ENCODE measurements around the gene TTN.
A peak's percentile ranks its signal among the peaks of the same experiment; 100 is the strongest.

TTN gene

GRCh38 chr2:178819147-178819875, 12.1 kb upstream of the TTN start:
- DNase-seq (ENCODE audit: insufficient read length, low spot score) (no peak), FAIRE-seq (no peak)

GRCh38 chr2:178811901-178812300, 4.7 kb upstream of the TTN start:
- DNase-seq (ENCODE audit: insufficient read length, low spot score) (no peak), FAIRE-seq (no peak)

- FAIRE-seq (no peak), DNase-seq (ENCODE audit: insufficient read length, low spot score) (no peak)
These were observed 3.8 kb upstream of the TTN start for GRCh38 chr2:178811045-178811444.

DNA sequence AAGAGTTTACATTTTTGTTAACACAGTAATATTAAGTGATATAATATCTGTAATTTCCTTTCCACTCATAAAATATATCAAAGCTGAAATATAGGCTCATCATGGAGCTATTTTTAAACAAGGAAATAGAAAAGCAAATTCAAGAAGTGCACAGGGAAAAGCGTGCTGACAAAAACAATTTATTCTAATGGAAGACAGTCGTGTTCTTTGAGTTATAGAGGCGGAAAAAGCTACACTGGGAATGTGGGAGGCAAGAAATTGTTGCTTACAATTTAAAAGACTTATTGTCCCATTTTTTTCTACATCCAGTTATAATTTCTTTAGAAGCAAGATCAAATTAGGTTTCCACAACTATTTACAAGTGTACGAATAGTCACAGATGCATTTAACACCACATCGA, 3.2 kb upstream of the TTN start:
- FAIRE-seq (no peak), DNase-seq (ENCODE audit: insufficient read length, low spot score) (no peak)

DNA sequence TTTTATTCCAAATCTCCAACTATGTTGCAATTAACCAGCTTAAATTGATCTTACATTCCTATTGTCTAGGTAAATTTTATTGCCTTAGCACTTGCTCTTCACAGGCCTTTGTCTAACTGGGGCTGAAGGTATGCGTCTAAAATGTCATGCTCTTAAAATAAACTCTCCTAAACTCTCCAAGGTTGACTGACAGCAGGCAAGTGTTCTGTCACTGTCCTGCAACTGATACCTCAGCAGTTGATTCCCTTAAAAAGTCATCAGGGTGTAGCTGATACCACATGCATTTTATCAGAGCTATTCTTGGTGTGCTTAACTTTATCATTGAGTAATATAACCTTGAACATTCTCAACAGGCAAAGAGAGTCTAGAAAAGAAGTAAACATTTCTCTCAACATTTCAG, 680 bp downstream of the TTN start:
- FAIRE-seq (no peak), DNase-seq (ENCODE audit: insufficient read length, low spot score) (no peak)

DNA sequence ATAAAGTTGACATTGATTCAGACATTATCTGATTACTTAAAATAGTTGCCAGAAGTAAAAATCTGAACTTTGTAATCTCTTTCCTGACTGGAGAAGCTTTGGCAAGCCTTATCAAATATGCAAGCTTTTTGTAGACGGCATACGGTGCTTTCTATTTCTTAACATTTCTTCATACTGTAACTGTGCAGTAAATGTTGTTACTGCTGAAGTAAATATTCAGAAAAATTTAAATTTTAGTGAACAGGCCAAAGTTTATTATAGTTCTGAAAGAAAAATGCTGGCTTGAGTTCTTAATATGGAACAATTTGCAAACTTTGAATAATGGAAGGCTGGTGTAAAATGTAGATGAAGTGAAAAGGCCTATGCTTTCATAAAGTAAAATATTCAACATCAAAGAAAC, 1.8 kb downstream of the TTN start:
- FAIRE-seq (no peak), DNase-seq (ENCODE audit: insufficient read length, low spot score) (no peak)

DNA sequence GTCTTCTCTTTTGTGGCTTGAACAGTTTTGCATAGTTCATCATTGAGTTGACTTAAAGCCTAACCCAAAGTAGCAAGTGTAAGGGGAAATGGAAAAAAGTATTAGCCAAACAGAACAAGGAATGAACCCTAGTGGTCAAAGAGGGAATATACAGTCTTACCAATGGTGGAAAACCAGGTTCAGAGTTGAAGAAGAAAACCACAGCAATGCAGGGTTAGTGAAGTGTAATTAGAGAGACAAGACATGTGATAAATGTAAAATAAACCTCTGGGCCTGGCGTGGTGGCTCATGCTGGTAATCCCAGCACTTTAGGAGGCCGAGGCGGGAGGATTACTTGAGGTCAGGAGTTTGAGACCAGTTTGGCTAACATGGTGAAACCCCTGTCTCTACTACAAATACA, 2.4 kb downstream of the TTN start:
- DNase-seq (ENCODE audit: insufficient read length, low spot score) (peak; percentile 21), FAIRE-seq (no peak)

GRCh38 chr2:178800510-178800909, 6.7 kb downstream of the TTN start:
- FAIRE-seq (no peak), DNase-seq (ENCODE audit: insufficient read length, low spot score) (no peak)

DNA sequence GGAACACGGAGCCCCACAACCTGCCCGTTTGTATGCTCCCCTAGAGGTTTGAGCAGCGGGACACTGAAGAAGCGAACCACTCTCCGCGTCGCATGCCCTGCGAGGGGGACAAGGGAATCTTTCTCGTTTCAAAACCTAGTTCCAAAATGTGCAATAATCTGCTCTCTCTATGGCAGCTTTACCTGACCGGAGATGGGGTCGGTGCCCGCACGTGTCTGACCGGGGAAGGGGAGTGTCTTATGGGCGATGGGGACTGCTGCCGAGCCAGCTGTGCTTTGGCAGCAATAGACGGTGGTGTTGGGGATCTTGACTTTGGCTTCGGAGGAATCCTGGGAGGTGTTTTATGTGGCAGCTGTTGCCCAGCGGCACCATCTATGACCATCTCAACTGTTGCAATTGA, 7.9 kb downstream of the TTN start:
- DNase-seq (ENCODE audit: insufficient read length, low spot score) (no peak), FAIRE-seq (no peak)

DNA sequence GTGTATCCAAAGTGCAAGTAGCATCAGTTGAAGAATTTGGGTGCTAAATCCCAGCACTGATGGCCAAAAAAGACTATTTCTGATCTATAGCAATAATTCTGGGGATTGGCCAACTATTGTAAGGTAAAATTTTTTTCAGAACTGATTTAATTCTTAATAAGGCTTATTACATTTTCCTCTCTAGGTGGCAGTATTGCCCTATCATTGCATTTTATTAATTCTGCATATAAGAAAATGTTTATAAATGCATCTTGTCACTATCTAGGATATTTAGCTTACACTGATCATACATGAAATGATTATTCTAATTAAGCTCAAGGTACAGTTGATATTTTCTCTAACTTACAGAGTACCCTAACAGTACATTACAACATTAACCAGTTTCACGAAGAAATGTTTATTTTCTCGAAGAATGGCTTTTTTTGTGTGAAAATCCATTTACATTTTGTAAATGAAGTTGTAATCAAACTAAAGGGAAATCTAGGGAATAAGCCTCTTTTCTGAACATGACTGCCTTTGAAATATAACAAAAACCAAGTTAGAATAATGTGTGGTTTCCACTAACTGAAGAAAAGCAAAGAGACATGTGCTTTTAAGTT, 11.0 kb downstream of the TTN start:
- DNase-seq (ENCODE audit: insufficient read length, low spot score) = peak; percentile 10
- FAIRE-seq = no peak

- no peak for DNase-seq (ENCODE audit: insufficient read length, low spot score)
- no peak for FAIRE-seq
These were observed 19.3 kb downstream of the TTN start for GRCh38 chr2:178787934-178788333.

DNA sequence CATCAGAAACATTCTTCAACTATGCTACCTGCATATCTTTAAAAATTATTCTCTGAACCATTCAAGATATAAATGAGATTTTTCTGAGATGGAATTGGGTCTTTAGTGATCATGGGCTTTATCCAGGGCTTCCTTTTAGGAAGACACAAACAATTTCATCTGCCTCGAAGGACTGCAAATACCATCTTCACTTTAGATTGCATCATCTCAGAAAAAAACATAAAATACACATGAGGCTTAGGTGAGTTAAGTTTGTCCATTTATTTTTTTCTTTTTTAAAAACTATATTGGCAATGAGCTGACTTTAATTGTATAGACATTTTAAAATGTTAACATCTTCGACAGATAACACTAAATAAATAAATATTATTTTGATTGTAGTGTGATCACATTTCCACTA, 20.1 kb downstream of the TTN start:
- no peak for DNase-seq (ENCODE audit: insufficient read length, low spot score)
- no peak for FAIRE-seq

- FAIRE-seq = no peak
- no peak for DNase-seq (ENCODE audit: insufficient read length, low spot score)
These were observed 23.3 kb downstream of the TTN start for GRCh38 chr2:178783889-178784288.

GRCh38 chr2:178782236-178782635, 25.0 kb downstream of the TTN start:
- DNase-seq (ENCODE audit: insufficient read length, low spot score) = no peak
- no peak for FAIRE-seq

GRCh38 chr2:178777577-178777976, 29.6 kb downstream of the TTN start:
- FAIRE-seq (no peak), DNase-seq (ENCODE audit: insufficient read length, low spot score) (no peak)

GRCh38 chr2:178776751-178777150, 30.5 kb downstream of the TTN start:
- no peak for FAIRE-seq
- no peak for DNase-seq (ENCODE audit: insufficient read length, low spot score)

DNA sequence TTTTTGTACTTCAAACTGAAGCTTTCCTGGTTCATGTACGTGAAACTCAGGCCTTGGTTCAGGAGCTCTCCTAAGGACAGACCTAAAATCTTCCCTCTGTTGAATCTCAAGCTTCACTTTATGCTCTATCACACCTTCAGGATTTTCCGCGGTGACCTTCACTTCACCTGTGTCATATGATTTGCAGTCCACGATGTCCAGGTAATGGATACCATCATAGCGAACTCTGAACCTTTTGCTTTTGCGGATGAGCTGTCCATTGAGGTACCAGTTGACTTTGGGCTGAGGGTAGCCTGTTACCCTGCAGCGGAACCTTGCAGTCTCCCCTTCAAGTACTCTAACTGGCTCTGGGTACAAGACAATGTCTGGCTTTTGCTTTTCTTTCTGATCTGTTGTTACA, 31.2 kb downstream of the TTN start:
- no peak for DNase-seq (ENCODE audit: insufficient read length, low spot score)
- no peak for FAIRE-seq

GRCh38 chr2:178770518-178770917, 36.7 kb downstream of the TTN start:
- FAIRE-seq (peak; percentile 31), DNase-seq (ENCODE audit: insufficient read length, low spot score) (no peak)

- FAIRE-seq (no peak), DNase-seq (ENCODE audit: insufficient read length, low spot score) (no peak)
These were observed 39.8 kb downstream of the TTN start for GRCh38 chr2:178767094-178768060.

- FAIRE-seq = no peak
- DNase-seq (ENCODE audit: insufficient read length, low spot score) = no peak
These were observed 43.1 kb downstream of the TTN start for GRCh38 chr2:178764097-178764496.

DNA sequence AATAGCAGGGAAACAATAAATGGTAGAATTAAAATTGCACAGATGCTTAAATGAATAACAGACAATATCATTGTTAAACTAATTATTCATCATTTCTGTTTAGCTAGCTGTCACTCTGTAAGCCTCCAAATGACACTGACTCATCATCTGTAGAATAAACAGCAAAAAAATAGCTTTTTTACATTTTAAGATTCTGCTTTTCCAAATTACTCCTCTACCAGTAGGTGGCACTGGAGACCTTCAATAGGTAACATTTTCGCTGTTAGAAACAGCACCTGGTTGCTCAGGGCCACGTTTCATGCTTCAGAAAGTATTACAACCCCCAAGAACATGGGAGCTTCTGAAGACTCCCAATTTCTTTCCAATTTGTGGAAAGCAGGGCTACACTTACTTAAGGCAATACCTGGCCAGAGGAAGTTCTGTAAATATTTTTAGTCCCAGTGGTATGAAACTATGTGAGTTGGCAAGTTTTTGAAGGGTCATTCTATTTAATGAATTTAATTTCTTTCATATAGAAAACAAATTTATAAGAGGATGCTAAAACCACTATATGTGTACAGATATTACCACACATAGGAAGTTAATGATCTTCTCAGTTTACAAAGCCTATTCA, 45.4 kb downstream of the TTN start:
- DNase-seq (ENCODE audit: insufficient read length, low spot score) (peak; percentile 23), FAIRE-seq (no peak)

All from HTR-8/SVneo (cell line).